ENCODE data around the gene TENT5D.
A peak's percentile ranks its signal among the peaks of the same experiment; 100 is the strongest.
"Not testable (repeated sequence)": the region's sequence is repeated elsewhere in the genome, so short reads cannot be mapped to it uniquely, and the experiment has no call there.

TENT5D gene

GRCh38 chrX:80420147-80420546, at the start of gene TENT5D:
TENT5D (plus strand) TSS chrX:80420447; CDS start chrX:80442540, 22,093 bp downstream.
- no peak for DNase-seq (ENCODE audit: low spot score)

GRCh38 chrX:80385651-80386050, 34.6 kb upstream of the TENT5D start:
- DNase-seq (ENCODE audit: low spot score) = not testable (repeated sequence)

- peak; percentile 24 for DNase-seq (ENCODE audit: low spot score)
Observed at GRCh38 chrX:80388206-80388605, 32.0 kb upstream of the TENT5D start.

DNA sequence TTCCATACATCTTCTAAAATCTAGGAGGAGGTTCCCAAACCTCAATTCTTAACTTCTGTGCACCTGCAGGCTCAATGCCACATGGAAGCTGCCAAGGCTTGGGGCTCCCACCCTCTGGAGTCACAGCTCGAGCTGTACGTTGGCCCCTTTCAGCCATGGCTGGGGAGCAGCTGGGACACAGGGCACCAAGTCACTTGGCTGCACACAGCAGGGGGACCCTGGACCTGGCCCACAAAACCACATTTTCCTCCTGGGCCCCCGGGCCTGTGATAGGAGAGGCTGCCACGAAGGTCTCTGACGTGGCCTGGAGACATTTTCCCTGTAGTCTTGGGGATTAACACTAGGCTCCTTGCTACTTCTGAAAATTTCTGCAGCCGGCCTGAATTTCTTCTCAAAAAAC, 8.2 kb upstream of the TENT5D start:
- DNase-seq (ENCODE audit: low spot score) = no peak

DNA sequence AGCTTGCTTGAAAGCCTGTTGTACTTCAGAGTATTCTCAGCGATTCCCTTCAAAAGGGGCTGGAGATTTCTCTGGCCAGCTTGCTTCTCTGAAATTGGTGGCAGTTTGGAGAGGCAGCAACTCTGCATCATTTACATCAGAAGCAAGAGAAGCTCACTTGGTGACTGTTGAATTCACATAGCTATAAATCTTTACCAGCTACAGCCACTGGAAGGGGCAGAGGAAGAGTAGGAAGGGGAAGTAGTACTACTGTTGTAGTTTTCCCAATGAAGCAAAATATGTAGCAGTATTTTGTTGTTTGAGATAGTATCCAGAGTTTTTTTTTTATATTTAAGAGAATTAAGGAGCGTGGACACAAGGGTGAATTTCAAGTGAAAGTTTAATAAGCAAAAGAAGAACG, 2.8 kb downstream of the TENT5D start:
- no peak for DNase-seq (ENCODE audit: low spot score)

GRCh38 chrX:80423744-80424143, 3.5 kb downstream of the TENT5D start:
- no peak for DNase-seq (ENCODE audit: low spot score)

- DNase-seq (ENCODE audit: low spot score) = no peak
Observed at GRCh38 chrX:80430826-80431504, 10.7 kb downstream of the TENT5D start.

GRCh38 chrX:80431505-80431832, 11.2 kb downstream of the TENT5D start:
- no peak for DNase-seq (ENCODE audit: low spot score)

- peak; percentile 9 for DNase-seq (ENCODE audit: low spot score)
Observed at GRCh38 chrX:80432441-80432840, 12.2 kb downstream of the TENT5D start.

DNA sequence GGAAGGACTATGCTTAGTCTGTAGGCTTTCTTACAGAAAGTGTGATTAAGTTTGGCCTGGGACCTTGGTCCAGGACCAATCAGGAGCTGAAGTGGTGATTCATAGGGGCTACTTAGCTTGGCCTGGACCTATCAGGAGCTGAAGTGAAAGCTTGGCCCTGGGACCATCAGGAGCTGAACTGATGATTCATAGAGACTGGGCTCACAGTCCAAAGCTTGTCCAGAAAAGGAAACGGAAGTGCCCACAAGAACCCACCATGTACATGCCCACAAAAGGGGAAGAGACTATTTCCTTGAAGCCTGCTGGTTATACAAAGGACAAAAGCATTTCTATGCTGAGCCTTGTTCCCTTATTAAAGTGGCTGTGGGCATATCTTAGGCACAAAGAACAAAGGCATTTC, 12.6 kb downstream of the TENT5D start:
- DNase-seq (ENCODE audit: low spot score) = peak; percentile 27

GRCh38 chrX:80468166-80468565, 47.9 kb downstream of the TENT5D start:
- not testable (repeated sequence) for DNase-seq (ENCODE audit: low spot score)

DNA sequence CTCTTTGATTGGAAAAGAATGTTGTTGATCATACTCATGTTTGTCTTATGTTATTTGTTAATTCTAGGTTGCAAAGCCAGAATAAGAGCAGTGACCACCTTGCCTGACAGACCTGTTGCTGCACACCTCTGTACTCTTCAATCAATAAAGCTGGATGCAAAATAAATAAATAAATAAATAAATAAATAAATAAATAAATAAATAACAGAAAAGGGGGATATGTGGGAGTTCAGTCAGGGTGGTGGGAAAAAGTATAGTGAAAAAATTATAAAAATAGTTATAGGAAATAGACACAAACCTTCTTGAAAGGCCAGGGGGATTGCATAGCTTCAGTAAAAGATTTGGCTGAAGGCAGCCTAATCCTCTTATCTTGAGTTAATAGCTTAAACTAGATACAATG, 51.3 kb downstream of the TENT5D start:
- no peak for DNase-seq (ENCODE audit: low spot score)

DNA sequence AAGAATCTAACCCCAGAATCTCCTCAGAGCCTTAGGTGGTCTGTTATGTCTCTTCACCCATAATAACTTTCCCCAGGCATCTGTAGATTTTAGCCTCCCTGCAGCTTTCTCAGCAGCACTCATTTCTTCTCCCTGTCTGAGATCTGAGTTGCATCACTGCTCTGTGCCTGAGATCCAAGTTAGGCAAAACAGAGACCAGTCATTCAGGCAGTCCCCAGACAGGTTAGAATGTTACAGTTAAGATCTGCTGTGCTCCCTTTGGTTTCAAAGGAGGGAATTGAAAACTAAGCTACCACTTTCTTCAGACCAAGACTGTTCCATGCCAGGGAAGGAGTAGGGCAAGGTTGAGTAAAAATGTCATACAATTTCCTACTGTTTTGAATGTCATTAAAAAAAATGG, 65.3 kb downstream of the TENT5D start:
- DNase-seq (ENCODE audit: low spot score) = no peak

- no peak for DNase-seq (ENCODE audit: low spot score)
Observed at GRCh38 chrX:80486299-80486698, 66.1 kb downstream of the TENT5D start.

- no peak for DNase-seq (ENCODE audit: low spot score)
Observed at GRCh38 chrX:80489166-80489565, 68.9 kb downstream of the TENT5D start.
